Mesothelial cell of epicardium (in vitro differentiated cells): ENCODE measurements around the gene WWOX. TPM values are rescaled to one million over a fixed set of nuclear protein-coding genes. Genes with fewer than 3 reads are reported as not detected.

ENCODE experiments used
- DNase-seq, 2 experiments: peaks; one replicate each; pipeline ENCODE4 v3.0.0; 2021; ENCODE audit warnings: low spot score in 2 of 2; ENCODE audit not compliant: unreplicated experiment in 2 of 2
- H3K27ac Mint-ChIP-seq: 2 replicates; pipeline ENCODE4 v1.8.0; 2021; ENCODE audit warnings: mixed read lengths
- H3K27me3 Mint-ChIP-seq: 2 replicates; pipeline ENCODE4 v1.8.0; 2021; ENCODE audit warnings: low read depth, mixed read lengths
- H3K36me3 Mint-ChIP-seq: 2 replicates; pipeline ENCODE4 v1.8.0; 2021; ENCODE audit warnings: mixed read lengths
- H3K4me1 Mint-ChIP-seq: 2 replicates; pipeline ENCODE4 v1.8.0; 2021; ENCODE audit warnings: mixed read lengths
- H3K4me3 Mint-ChIP-seq: 2 replicates; pipeline ENCODE4 v1.8.0; 2021; ENCODE audit warnings: mild to moderate bottlenecking, moderate library complexity, mixed read lengths
- H3K9me3 Mint-ChIP-seq: 2 replicates; pipeline ENCODE4 v1.8.0; 2021; ENCODE audit warnings: mixed read lengths
- total RNA-seq: library from RNA; stranded (reverse); gene quantifications from 3 replicates; pipeline ENCODE4 v1.2.1, GENCODE V29; 2021
- TF ChIP-seq, protein P1 (sequence below): fragments of 200-600 bp; sonication (generic); IDR thresholded peaks from one replicate; pipeline ENCODE4 v1.5.0; 2021; ENCODE audit warnings: antibody characterized with exemption; ENCODE audit not compliant: unreplicated experiment

Gene WWOX
- total RNA-seq, 1 donor from 2014 or later, result 29.7 TPM

DNA sequence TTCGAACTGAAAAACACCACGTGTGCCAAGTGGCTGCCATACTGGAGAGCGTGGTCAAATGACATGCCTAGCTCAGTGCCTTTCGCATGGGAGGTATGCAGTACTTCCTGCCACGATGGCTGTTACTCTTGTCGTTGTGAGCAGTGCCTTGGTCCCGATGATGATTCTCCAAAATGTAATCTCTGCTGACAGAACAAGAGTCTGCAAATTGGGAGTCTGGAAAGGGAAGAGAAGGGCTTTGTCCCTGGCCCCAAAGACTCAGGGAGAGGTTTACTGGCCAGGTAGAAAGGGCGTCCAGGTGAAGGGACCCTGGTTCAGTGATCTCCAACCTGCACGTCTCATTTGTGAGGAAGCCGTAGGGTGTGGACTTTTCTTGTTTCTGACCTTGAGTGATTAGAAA lies 336.6 kb downstream of the WWOX start:
- Mint-ChIP-seq H3K27ac (no peak overlapping the region), H3K36me3 (peaks cover 12% of the 10 kb centered on the region), H3K27me3 (peaks cover 5% of the 10 kb centered on the region), H3K4me1 (peaks cover under 1% of the 10 kb centered on the region), H3K4me3 (no peak overlapping the region), H3K9me3 (no peaks in the 10 kb centered on the region)
- TF ChIP-seq, protein P1, sequence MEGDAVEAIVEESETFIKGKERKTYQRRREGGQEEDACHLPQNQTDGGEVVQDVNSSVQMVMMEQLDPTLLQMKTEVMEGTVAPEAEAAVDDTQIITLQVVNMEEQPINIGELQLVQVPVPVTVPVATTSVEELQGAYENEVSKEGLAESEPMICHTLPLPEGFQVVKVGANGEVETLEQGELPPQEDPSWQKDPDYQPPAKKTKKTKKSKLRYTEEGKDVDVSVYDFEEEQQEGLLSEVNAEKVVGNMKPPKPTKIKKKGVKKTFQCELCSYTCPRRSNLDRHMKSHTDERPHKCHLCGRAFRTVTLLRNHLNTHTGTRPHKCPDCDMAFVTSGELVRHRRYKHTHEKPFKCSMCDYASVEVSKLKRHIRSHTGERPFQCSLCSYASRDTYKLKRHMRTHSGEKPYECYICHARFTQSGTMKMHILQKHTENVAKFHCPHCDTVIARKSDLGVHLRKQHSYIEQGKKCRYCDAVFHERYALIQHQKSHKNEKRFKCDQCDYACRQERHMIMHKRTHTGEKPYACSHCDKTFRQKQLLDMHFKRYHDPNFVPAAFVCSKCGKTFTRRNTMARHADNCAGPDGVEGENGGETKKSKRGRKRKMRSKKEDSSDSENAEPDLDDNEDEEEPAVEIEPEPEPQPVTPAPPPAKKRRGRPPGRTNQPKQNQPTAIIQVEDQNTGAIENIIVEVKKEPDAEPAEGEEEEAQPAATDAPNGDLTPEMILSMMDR, result no peak
- no peak for DNase-seq

DNA sequence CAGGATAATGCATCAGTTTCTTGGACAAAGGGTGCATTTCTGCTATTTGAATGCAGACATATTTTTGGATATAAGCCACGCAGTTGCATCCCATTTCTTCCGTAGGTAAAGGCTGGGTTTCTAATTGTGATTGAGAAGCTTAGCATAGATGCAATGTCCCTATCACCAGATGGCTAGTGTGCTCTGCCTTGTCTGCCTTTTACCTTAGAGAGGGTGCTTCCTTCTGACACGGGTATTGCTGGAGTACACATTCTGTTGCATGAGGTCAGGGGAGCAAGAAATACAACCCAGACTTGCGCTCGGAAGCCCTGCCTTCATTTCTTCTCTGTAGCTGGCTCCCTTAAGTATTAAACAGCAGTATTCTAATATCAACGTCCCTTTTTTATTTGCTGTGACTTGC lies 337.4 kb downstream of the WWOX start:
- Mint-ChIP-seq H3K4me1 (no peaks in the 10 kb centered on the region), H3K4me3 (no peak overlapping the region), H3K9me3 (no peaks in the 10 kb centered on the region), H3K27ac (no peak overlapping the region), H3K36me3 (peaks cover 12% of the 10 kb centered on the region), H3K27me3 (peaks cover 5% of the 10 kb centered on the region)
- TF ChIP-seq, protein P1, result no peak
- DNase-seq, result no peak

DNA sequence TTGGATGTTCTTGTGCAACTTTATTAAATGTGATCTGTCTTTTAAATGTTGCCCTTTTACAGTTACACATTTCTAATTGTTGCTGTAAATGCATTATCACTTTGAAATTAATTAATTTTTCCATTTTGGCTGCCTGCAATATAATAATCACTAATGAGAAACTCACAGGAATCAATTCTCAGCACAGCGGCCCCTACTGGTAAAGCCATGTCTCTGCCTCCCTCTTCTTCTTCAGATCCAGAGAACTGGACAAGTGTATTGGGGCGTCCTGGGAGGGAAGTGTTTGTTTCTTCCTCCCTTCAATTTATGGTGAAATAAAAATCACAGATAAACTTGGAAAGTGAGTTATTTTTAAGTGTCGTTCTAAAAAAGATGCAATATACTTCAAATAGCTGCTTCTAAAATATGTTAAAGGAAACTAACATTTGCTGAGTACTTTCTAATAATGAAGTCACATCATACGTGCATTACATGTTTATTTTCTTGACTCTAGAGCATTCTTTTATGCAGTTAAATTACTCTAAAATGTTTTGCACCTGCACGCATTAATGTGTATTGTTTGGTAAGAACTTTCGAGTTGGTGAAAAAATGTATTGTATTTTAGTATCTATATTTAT lies 338.0 kb downstream of the WWOX start:
- Mint-ChIP-seq H3K36me3 (peaks cover 10% of the 10 kb centered on the region), H3K27me3 (peaks cover 5% of the 10 kb centered on the region), H3K9me3 (no peaks in the 10 kb centered on the region), H3K4me3 (no peak overlapping the region), H3K27ac (no peak overlapping the region), H3K4me1 (no peaks in the 10 kb centered on the region)
- peak in 1 of 2 experiments; percentile 40 for DNase-seq
- TF ChIP-seq, protein P1, result peak; percentile 85

DNA sequence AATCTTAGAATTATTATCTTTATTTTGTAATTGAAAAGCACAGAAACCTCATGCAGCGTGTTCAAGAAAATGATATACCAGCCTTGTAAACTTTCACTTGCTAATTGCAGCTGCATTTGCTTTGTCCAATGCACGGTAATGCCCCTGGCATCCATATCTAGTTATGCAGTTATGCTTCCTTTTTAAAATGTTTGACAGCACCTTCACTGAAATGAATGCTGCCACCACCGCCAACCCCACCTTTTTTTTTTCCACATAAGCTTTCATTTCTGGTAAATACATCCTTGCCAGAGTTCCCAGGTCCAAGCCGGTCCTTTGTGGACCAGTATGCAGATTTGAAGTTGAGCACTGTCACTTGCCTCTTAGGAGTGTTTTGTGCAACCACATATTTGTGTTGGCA lies 338.8 kb downstream of the WWOX start:
- Mint-ChIP-seq H3K36me3 (peaks cover 2% of the 10 kb centered on the region), H3K4me1 (no peaks in the 10 kb centered on the region), H3K27ac (no peak overlapping the region), H3K27me3 (peaks cover 5% of the 10 kb centered on the region), H3K4me3 (no peak overlapping the region), H3K9me3 (no peaks in the 10 kb centered on the region)
- no peak for DNase-seq
- TF ChIP-seq, protein P1, result no peak

DNA sequence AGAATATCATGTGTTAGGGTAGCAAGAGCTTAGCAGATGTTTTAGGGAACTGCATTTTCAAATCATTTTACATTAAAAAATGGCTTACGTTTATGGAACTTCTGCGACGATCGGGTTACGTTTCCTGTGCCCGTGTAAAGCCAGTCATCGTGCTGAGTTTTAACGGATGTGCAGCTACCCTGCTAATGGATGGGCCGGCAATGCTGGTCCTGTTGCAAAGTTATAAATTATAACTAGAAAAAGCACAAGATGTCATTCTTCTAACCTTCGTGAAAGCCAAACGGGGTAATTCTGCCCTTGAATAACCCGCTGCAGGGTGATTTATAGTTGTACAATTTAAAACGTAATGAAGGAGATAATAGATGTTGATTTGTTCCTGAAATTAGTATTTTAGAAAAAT lies 339.2 kb downstream of the WWOX start:
- Mint-ChIP-seq H3K4me3 (no peak overlapping the region), H3K36me3 (no peaks in the 10 kb centered on the region), H3K27me3 (peaks cover 5% of the 10 kb centered on the region), H3K27ac (no peak overlapping the region), H3K4me1 (no peaks in the 10 kb centered on the region), H3K9me3 (no peaks in the 10 kb centered on the region)
- TF ChIP-seq, protein P1, result no peak
- DNase-seq, result no peak

DNA sequence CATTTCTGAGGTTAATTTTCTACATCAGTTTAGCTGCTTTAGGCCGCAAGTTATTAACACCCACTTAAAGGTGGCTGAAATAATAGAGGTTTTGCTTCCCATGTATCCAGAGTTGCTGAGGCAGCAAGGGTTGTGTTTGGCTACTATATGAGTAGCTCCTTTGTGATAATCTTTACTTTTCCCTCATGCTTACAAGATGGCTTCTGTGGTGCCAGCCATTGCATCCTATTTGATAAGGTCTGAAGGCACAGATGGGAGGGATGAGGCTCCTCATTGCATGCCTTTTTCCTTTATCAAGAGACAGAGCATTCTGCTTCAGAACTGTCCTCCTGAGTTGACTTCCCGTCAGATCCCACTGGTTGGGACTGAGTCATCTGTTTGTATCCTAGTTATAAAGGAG lies 340.2 kb downstream of the WWOX start:
- peaks cover 5% of the 10 kb centered on the region for H3K27me3 Mint-ChIP-seq
- H3K9me3 Mint-ChIP-seq, result no peaks in the 10 kb centered on the region
- no peaks in the 10 kb centered on the region for H3K4me1 Mint-ChIP-seq
- H3K36me3 Mint-ChIP-seq, result no peaks in the 10 kb centered on the region
- TF ChIP-seq, protein P1, result no peak
- no peak for DNase-seq
- no peak overlapping the region for H3K27ac Mint-ChIP-seq
- H3K4me3 Mint-ChIP-seq, result no peak overlapping the region
